ENCODE measurements around the gene TFF2.

The TFF2 gene

DNA sequence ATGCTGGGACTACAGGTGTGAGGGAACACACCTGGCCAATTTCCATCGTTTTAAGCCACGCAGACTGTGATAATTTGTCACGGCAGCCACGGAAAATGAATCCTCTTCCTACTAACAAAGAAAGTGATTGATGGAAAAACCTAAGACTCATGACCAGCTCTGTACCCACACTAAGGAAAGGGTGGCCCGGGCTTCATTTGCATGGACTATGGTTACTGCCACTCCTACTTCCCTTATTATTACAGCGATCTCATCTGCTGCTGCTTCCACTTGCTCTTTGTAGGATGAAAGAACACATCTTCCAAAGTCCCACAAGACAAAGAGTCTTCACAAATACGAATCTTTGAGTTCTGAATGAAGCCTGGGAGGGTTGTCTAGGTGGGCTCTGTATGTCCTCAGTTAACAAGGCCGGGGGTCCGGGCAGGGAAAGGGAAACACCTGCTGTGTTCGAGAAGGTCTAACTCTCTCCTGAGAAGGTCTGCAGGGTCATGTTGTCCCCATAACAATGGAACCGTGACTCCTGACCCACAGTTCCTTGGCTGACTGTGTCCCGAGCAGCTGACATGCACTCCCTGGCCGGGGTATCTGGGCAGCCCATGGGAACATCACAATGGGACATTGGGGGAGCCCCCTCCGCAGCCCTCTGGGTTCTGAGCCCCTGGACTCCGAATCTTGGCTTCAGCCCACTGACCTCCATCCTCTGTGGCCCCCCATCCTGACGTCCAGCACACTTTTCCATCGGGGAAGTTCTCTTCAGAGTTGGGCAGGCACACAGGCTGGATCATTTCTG lies 28.8 kb upstream of the TFF2 start:
- no CpG with 5 or more reads among the region's 17 CpGs for WGBS, 2 donors (ENCODE audit: extremely low coverage in 2 of 2, insufficient read length in 2 of 2, insufficient replicate concordance in 1 of 2)
- Histone ChIP-seq H3K4ac (ENCODE audit: low read length) (no peak overlapping the region), H4K91ac (ENCODE audit: low read depth, low read length, poor library complexity) (no peak overlapping the region)

DNA sequence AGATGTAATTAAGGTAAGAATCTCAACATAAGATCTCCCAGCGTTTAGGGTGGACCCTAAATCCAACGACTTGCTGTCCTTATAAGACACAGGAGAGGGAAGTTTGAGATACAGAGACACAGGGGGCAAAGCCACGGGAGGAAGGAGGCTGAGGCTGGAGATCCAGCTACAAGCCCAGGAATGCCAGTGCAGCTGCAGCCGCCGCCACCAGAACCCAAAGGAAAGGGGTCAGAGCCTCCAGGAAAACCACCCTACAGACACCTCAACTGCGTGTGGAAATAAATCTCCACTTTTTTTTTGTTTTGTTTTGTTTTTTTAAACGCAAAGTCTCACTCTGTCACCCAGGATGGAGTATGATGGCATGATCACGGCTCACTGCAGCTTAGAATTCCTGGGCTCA lies 27.6 kb upstream of the TFF2 start:
- no peak overlapping the region for H4K91ac ChIP-seq (ENCODE audit: low read depth, low read length, poor library complexity)
- H3K27me3 ChIP-seq (ENCODE audit: control insufficient read depth in 3 of 3, insufficient read depth in 3 of 3, low read depth in 1 of 3, low read length in 3 of 3): peaks cover 0 to 2% (median 0%) of the 10 kb centered on the region in 3 experiments
- H2BK120ac ChIP-seq (ENCODE audit: low read depth, low read length): no peak overlapping the region
- no CpG with 5 or more reads among the region's 8 CpGs for WGBS, 2 donors (ENCODE audit: extremely low coverage in 2 of 2, insufficient read length in 2 of 2, insufficient replicate concordance in 1 of 2)
- H3K36me3 ChIP-seq (replicated peaks in 1 of 2; ENCODE audit: control insufficient read depth in 2 of 2, insufficient read depth in 2 of 2, low read length in 2 of 2): no peaks in the 10 kb centered on the region
- H4K8ac ChIP-seq (ENCODE audit: low read depth, low read length): no peak overlapping the region
- no peak overlapping the region for H2AK5ac ChIP-seq (ENCODE audit: low read depth, low read length)
- no peaks in the 10 kb centered on the region for H3K9me3 ChIP-seq (replicated peaks in 1 of 2; ENCODE audit: control insufficient read depth in 2 of 2, insufficient read depth in 1 of 2, low read depth in 1 of 2, low read length in 2 of 2)
- H2BK12ac ChIP-seq (ENCODE audit: low read length): no peak overlapping the region
- no peak overlapping the region for H3K27ac ChIP-seq (replicated peaks; ENCODE audit: low read length)
- DNase-seq (ENCODE audit: low spot score): no peak
- H2BK15ac ChIP-seq (ENCODE audit: low read length): no peak overlapping the region
- no peak overlapping the region for H3K14ac ChIP-seq (ENCODE audit: low read length)
- no peak overlapping the region for H3K9ac ChIP-seq (ENCODE audit: low read depth, low read length, poor library complexity)
- H3K4me1 ChIP-seq (ENCODE audit: control insufficient read depth in 2 of 2, insufficient read depth in 1 of 2, low read depth in 1 of 2, low read length in 2 of 2): peaks cover 0 to 2% of the 10 kb centered on the region in 2 donors
- H2BK5ac ChIP-seq (ENCODE audit: low read length): no peak overlapping the region
- no peak overlapping the region for H3K23ac ChIP-seq (ENCODE audit: low read depth, low read length, poor library complexity)
- no peak overlapping the region for H3K4ac ChIP-seq (ENCODE audit: low read length)
- no peak overlapping the region for H3K18ac ChIP-seq (ENCODE audit: low read length)
- no peak overlapping the region for H3K4me2 ChIP-seq (ENCODE audit: insufficient read depth, low read length, poor library complexity, severe bottlenecking)
- H3K4me3 ChIP-seq (ENCODE audit: low read length in 2 of 2): no peak overlapping the region
- no peak overlapping the region for H2AFZ ChIP-seq (ENCODE audit: low read length)
- no peaks in the 10 kb centered on the region for H3K79me1 ChIP-seq (ENCODE audit: low read depth, low read length)

More for the DNA sequence above, 28.8 kb upstream of the TFF2 start:
- Histone ChIP-seq H3K36me3 (replicated peaks in 1 of 2; ENCODE audit: control insufficient read depth in 2 of 2, insufficient read depth in 2 of 2, low read length in 2 of 2) (no peaks in the 10 kb centered on the region), H2AK5ac (ENCODE audit: low read depth, low read length) (peak overlapping the region; percentile 13), H3K27me3 (ENCODE audit: control insufficient read depth in 3 of 3, insufficient read depth in 3 of 3, low read depth in 1 of 3, low read length in 3 of 3) (peaks cover 0 to 2% (median 0%) of the 10 kb centered on the region in 3 experiments), H3K14ac (ENCODE audit: low read length) (no peak overlapping the region), H2BK5ac (ENCODE audit: low read length) (no peak overlapping the region), H3K4me1 (ENCODE audit: control insufficient read depth in 2 of 2, insufficient read depth in 1 of 2, low read depth in 1 of 2, low read length in 2 of 2) (peaks cover 0 to 2% of the 10 kb centered on the region in 2 donors), H3K79me1 (ENCODE audit: low read depth, low read length) (no peaks in the 10 kb centered on the region), H2BK15ac (ENCODE audit: low read length) (no peak overlapping the region), H3K4me2 (ENCODE audit: insufficient read depth, low read length, poor library complexity, severe bottlenecking) (no peak overlapping the region), H2BK12ac (ENCODE audit: low read length) (no peak overlapping the region), H3K9me3 (replicated peaks in 1 of 2; ENCODE audit: control insufficient read depth in 2 of 2, insufficient read depth in 1 of 2, low read depth in 1 of 2, low read length in 2 of 2) (no peaks in the 10 kb centered on the region), H2AFZ (ENCODE audit: low read length) (no peak overlapping the region), H3K4me3 (ENCODE audit: low read length in 2 of 2) (no peak overlapping the region), H3K18ac (ENCODE audit: low read length) (peak overlapping the region; percentile 46), H2BK120ac (ENCODE audit: low read depth, low read length) (no peak overlapping the region), H3K23ac (ENCODE audit: low read depth, low read length, poor library complexity) (no peak overlapping the region), H4K8ac (ENCODE audit: low read depth, low read length) (no peak overlapping the region), H3K27ac (replicated peaks; ENCODE audit: low read length) (no peak overlapping the region), H3K9ac (ENCODE audit: low read depth, low read length, poor library complexity) (no peak overlapping the region)
- no peak for DNase-seq (ENCODE audit: low spot score)

DNA sequence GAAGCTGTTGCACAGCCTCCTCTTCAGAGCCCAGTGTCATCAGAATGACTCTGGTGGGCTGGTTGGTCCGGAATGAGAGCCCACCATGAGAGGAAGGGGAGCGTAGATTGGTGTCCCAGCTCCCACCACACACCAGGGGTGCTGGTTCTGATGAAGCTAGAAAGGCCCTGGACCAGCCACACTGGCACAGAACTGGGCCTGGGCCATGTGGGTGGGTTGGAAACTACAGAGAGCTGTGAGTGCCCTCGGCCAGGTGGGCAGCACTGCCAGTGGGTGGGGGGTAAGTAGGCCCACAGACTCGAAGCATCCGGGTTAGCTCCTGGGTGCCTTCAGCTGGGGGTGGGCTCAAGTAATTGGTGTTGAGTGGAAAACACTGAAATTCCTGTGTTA lies 27.2 kb upstream of the TFF2 start:
- H3K18ac ChIP-seq (ENCODE audit: low read length): no peak overlapping the region
- no CpG with 5 or more reads among the region's 5 CpGs for WGBS, 2 donors (ENCODE audit: extremely low coverage in 2 of 2, insufficient read length in 2 of 2, insufficient replicate concordance in 1 of 2)
- H3K9me3 ChIP-seq (replicated peaks in 1 of 2; ENCODE audit: control insufficient read depth in 2 of 2, insufficient read depth in 1 of 2, low read depth in 1 of 2, low read length in 2 of 2): no peaks in the 10 kb centered on the region
- H3K23ac ChIP-seq (ENCODE audit: low read depth, low read length, poor library complexity): no peak overlapping the region
- no peak overlapping the region for H3K27ac ChIP-seq (replicated peaks; ENCODE audit: low read length)
- no peak overlapping the region for H2BK12ac ChIP-seq (ENCODE audit: low read length)
- no peaks in the 10 kb centered on the region for H3K36me3 ChIP-seq (replicated peaks in 1 of 2; ENCODE audit: control insufficient read depth in 2 of 2, insufficient read depth in 2 of 2, low read length in 2 of 2)
- H2BK15ac ChIP-seq (ENCODE audit: low read length): no peak overlapping the region
- H4K91ac ChIP-seq (ENCODE audit: low read depth, low read length, poor library complexity): no peak overlapping the region
- peak overlapping the region; percentile 24 for H4K8ac ChIP-seq (ENCODE audit: low read depth, low read length)
- peaks cover 0 to 2% of the 10 kb centered on the region in 2 donors for H3K4me1 ChIP-seq (ENCODE audit: control insufficient read depth in 2 of 2, insufficient read depth in 1 of 2, low read depth in 1 of 2, low read length in 2 of 2)
- H3K4ac ChIP-seq (ENCODE audit: low read length): no peak overlapping the region
- DNase-seq (ENCODE audit: low spot score): no peak
- H2AK5ac ChIP-seq (ENCODE audit: low read depth, low read length): no peak overlapping the region
- H3K27me3 ChIP-seq (ENCODE audit: control insufficient read depth in 3 of 3, insufficient read depth in 3 of 3, low read depth in 1 of 3, low read length in 3 of 3): peaks cover 0 to 2% (median 0%) of the 10 kb centered on the region in 3 experiments
- no peak overlapping the region for H2BK5ac ChIP-seq (ENCODE audit: low read length)
- H3K79me1 ChIP-seq (ENCODE audit: low read depth, low read length): no peaks in the 10 kb centered on the region
- no peak overlapping the region for H2AFZ ChIP-seq (ENCODE audit: low read length)
- H3K9ac ChIP-seq (ENCODE audit: low read depth, low read length, poor library complexity): no peak overlapping the region
- no peak overlapping the region for H3K4me3 ChIP-seq (ENCODE audit: low read length in 2 of 2)
- no peak overlapping the region for H2BK120ac ChIP-seq (ENCODE audit: low read depth, low read length)
- H3K14ac ChIP-seq (ENCODE audit: low read length): no peak overlapping the region
- no peak overlapping the region for H3K4me2 ChIP-seq (ENCODE audit: insufficient read depth, low read length, poor library complexity, severe bottlenecking)

DNA sequence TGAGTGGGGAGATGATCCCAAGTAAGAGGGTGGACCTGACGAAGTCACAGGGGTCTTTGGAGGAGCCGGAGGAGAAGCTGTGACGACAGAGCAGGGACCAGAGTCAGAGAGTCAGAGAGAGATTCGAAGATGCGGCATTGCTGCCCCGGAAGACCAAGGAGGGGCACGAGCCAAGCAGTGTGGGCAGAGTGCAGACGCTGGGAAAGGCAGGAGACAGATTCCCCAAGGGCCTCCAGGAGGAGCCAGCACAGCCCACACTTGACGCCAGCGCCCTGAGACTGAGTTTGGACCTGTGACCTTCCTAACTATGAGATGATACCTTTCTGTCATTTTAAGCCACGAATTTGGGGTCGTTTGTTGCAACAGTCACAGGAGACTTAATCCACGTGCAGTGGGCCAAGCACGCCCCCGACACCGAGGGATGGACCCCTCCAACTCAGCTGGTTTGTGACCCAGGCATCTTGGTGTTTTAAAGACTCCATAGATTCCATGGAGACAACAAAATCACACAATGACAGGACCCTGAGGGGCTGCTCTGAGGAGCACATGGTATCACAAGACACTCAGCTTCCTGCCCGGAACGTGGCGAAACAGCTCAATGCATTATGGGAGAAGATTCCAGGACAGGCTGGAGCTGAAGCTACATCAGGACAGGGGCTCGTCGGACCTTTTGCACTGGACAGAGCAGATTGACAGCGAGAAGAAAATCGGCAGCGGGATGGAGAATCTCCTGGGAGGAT lies 26.6 kb upstream of the TFF2 start:
- peaks cover 0 to 2% (median 0%) of the 10 kb centered on the region in 3 experiments for H3K27me3 ChIP-seq (ENCODE audit: control insufficient read depth in 3 of 3, insufficient read depth in 3 of 3, low read depth in 1 of 3, low read length in 3 of 3)
- no peak for DNase-seq (ENCODE audit: low spot score)
- no CpG with 5 or more reads among the region's 24 CpGs for WGBS, 2 donors (ENCODE audit: extremely low coverage in 2 of 2, insufficient read length in 2 of 2, insufficient replicate concordance in 1 of 2)

More for the DNA sequence above, 26.6 kb upstream of the TFF2 start:
- no peak overlapping the region for H2BK15ac ChIP-seq (ENCODE audit: low read length)
- H3K36me3 ChIP-seq (replicated peaks in 1 of 2; ENCODE audit: control insufficient read depth in 2 of 2, insufficient read depth in 2 of 2, low read length in 2 of 2): no peaks in the 10 kb centered on the region
- H2BK5ac ChIP-seq (ENCODE audit: low read length): no peak overlapping the region
- H2BK12ac ChIP-seq (ENCODE audit: low read length): no peak overlapping the region
- no peak overlapping the region for H3K9ac ChIP-seq (ENCODE audit: low read depth, low read length, poor library complexity)
- H3K27ac ChIP-seq (replicated peaks; ENCODE audit: low read length): no peak overlapping the region
- H2AK5ac ChIP-seq (ENCODE audit: low read depth, low read length): peak overlapping the region; percentile 27
- H3K4ac ChIP-seq (ENCODE audit: low read length): no peak overlapping the region
- H3K79me1 ChIP-seq (ENCODE audit: low read depth, low read length): no peaks in the 10 kb centered on the region
- no peak overlapping the region for H3K18ac ChIP-seq (ENCODE audit: low read length)
- no peak overlapping the region for H3K4me2 ChIP-seq (ENCODE audit: insufficient read depth, low read length, poor library complexity, severe bottlenecking)
- no peak overlapping the region for H3K14ac ChIP-seq (ENCODE audit: low read length)
- no peak overlapping the region for H2AFZ ChIP-seq (ENCODE audit: low read length)
- no peak overlapping the region for H4K91ac ChIP-seq (ENCODE audit: low read depth, low read length, poor library complexity)
- H2BK120ac ChIP-seq (ENCODE audit: low read depth, low read length): no peak overlapping the region
- peak overlapping the region; percentile 24 for H4K8ac ChIP-seq (ENCODE audit: low read depth, low read length)
- no peak overlapping the region for H3K4me3 ChIP-seq (ENCODE audit: low read length in 2 of 2)
- H3K23ac ChIP-seq (ENCODE audit: low read depth, low read length, poor library complexity): no peak overlapping the region
- peaks cover 0 to 2% of the 10 kb centered on the region in 2 donors for H3K4me1 ChIP-seq (ENCODE audit: control insufficient read depth in 2 of 2, insufficient read depth in 1 of 2, low read depth in 1 of 2, low read length in 2 of 2)
- H3K9me3 ChIP-seq (replicated peaks in 1 of 2; ENCODE audit: control insufficient read depth in 2 of 2, insufficient read depth in 1 of 2, low read depth in 1 of 2, low read length in 2 of 2): no peaks in the 10 kb centered on the region

Data from neuronal stem cell (in vitro differentiated cells).